Liver (tissue), 9 donors: ENCODE measurements around the gene IQGAP2. TPM values are rescaled to one million over a fixed set of nuclear protein-coding genes. Genes with fewer than 3 reads are reported as not detected.

Experiments
- DNase-seq: peaks from one replicate; pipeline ENCODE4 v3.0.0-alpha.2; 2017; ENCODE audit warnings: low spot score
- H3K27ac ChIP-seq, 2 donors: one replicate each; pipeline ENCODE4 v1.7.0; 2013; ENCODE audit warnings: inconsistent platforms in 2 of 2, low read length in 2 of 2, control low read depth in 1 of 2, low read depth in 1 of 2, mild to moderate bottlenecking in 1 of 2
- H3K27me3 ChIP-seq, 4 donors: one replicate each; pipeline versions ENCODE4 v1.6.1 to v1.7.0; 2013; ENCODE audit warnings: low read length in 3 of 4, inconsistent platforms in 1 of 4, mild to moderate bottlenecking in 1 of 4, moderate library complexity in 1 of 4; ENCODE audit not compliant: control insufficient read depth in 4 of 4, insufficient read depth in 4 of 4
- H3K36me3 ChIP-seq, 4 donors: one replicate each; pipeline versions ENCODE4 v1.6.1 to v1.7.0; 2013; ENCODE audit warnings: low read length in 3 of 4, mild to moderate bottlenecking in 3 of 4, low read depth in 1 of 4, moderate library complexity in 1 of 4; ENCODE audit not compliant: control insufficient read depth in 4 of 4, insufficient read depth in 3 of 4
- H3K4me1 ChIP-seq, 4 donors: one replicate each; pipeline versions ENCODE4 v1.6.1 to v1.7.0; 2013; ENCODE audit warnings: low read length in 3 of 4, mild to moderate bottlenecking in 3 of 4, moderate library complexity in 1 of 4; ENCODE audit not compliant: control insufficient read depth in 4 of 4, insufficient read depth in 4 of 4
- H3K4me3 ChIP-seq, 3 donors: one replicate each; pipeline versions ENCODE4 v1.6.1 to v1.7.0; 2013; ENCODE audit warnings: low read length in 3 of 3, control low read depth in 1 of 3, low read depth in 1 of 3, mild to moderate bottlenecking in 1 of 3
- H3K9ac ChIP-seq, 2 donors: one replicate each; pipeline ENCODE4 v1.7.0; 2013; ENCODE audit warnings: low read length in 2 of 2, mild to moderate bottlenecking in 2 of 2, moderate library complexity in 2 of 2, control low read depth in 1 of 2, low read depth in 1 of 2
- H3K9me3 ChIP-seq, 4 donors: one replicate each; pipeline versions ENCODE4 v1.6.1 to v1.7.0; 2013; ENCODE audit warnings: low read length in 3 of 4; ENCODE audit not compliant: control insufficient read depth in 4 of 4
- EGR1 ChIP-seq, 2 donors: IDR thresholded peaks; 2 replicates each; pipeline ENCODE4 v1.6.1; 2016 to 2018; ENCODE audit warnings: antibody characterized with exemption in 2 of 2, low read depth in 2 of 2
- FOXA1 ChIP-seq: IDR thresholded peaks from 2 replicates; pipeline ENCODE4 v1.6.1; 2016; ENCODE audit warnings: antibody characterized with exemption
- FOXA2 ChIP-seq: IDR thresholded peaks from 2 replicates; pipeline ENCODE4 v1.6.1; 2016; ENCODE audit warnings: antibody characterized with exemption
- GABPA ChIP-seq, 2 donors: IDR thresholded peaks in 1 of 2; conservative IDR thresholded peaks in 1 of 2; 2 replicates each; pipeline ENCODE4 v1.6.1; 2016; ENCODE audit warnings: antibody characterized with exemption in 2 of 2, mild to moderate bottlenecking in 1 of 2, moderate library complexity in 1 of 2
- HNF4A ChIP-seq, 2 donors: conservative IDR thresholded peaks; 2 replicates each; pipeline ENCODE4 v1.6.1; 2016; ENCODE audit warnings: antibody characterized with exemption in 2 of 2, mild to moderate bottlenecking in 2 of 2
- HNF4G ChIP-seq: IDR thresholded peaks from 2 replicates; pipeline ENCODE4 v1.6.1; 2016; ENCODE audit warnings: antibody characterized with exemption
- JUND ChIP-seq, 2 donors: IDR thresholded peaks; 2 replicates each; pipeline ENCODE4 v1.6.1; 2016; ENCODE audit warnings: antibody characterized with exemption in 2 of 2
- MAX ChIP-seq: IDR thresholded peaks from 2 replicates; pipeline ENCODE4 v1.6.1; 2016; ENCODE audit warnings: antibody characterized with exemption
- NR2F2 ChIP-seq: IDR thresholded peaks from 2 replicates; pipeline ENCODE4 v1.6.1; 2016; ENCODE audit warnings: antibody characterized with exemption
- RAD21 ChIP-seq, 2 donors: IDR thresholded peaks; 2 replicates each; pipeline ENCODE4 v1.6.1; 2016; ENCODE audit warnings: antibody characterized with exemption in 2 of 2, mild to moderate bottlenecking in 2 of 2
- REST ChIP-seq: IDR thresholded peaks from 2 replicates; pipeline ENCODE4 v1.6.1; 2016; ENCODE audit warnings: antibody characterized with exemption, mild to moderate bottlenecking
- RXRA ChIP-seq, 2 donors: IDR thresholded peaks; 2 replicates each; pipeline ENCODE4 v1.6.1; 2017 to 2018; ENCODE audit warnings: antibody characterized with exemption in 2 of 2, mild to moderate bottlenecking in 1 of 2
- SP1 ChIP-seq: IDR thresholded peaks from 2 replicates; pipeline ENCODE4 v1.6.1; 2018; ENCODE audit warnings: antibody characterized with exemption, mild to moderate bottlenecking
- TAF1 ChIP-seq: conservative IDR thresholded peaks from 2 replicates; pipeline ENCODE4 v1.6.1; 2016; ENCODE audit warnings: antibody characterized with exemption, mild to moderate bottlenecking
- YY1 ChIP-seq: IDR thresholded peaks from 2 replicates; pipeline ENCODE4 v1.6.1; 2016; ENCODE audit warnings: antibody characterized with exemption, mild to moderate bottlenecking
- WGBS: extraction: QIAGEN DNeasy Blood & Tissue Kit; methylation state at CpG from one replicate; pipeline ENCODE4 v1.1.7; 2013; 5-methylcytosine and 5-hydroxymethylcytosine counted together
- polyA plus RNA-seq, 2 donors: library from polyadenylated mRNA; stranded (reverse) in 1 of 2; unstranded in 1 of 2; fragments of 200-250 nt in 1 of 2; fragments of >200 nt in 1 of 2; fragmentation: Nextera tagmentation in 1 of 2; extraction: Ambion mirVana in 1 of 2; gene quantifications; one replicate each; pipeline versions ENCODE4 v1.2.1 to v1.2.3, GENCODE V29; 2013 to 2015
- total RNA-seq, 2 donors: library from RNA; depleted of rRNA; stranded (reverse); fragments of >200 nt; gene quantifications; one replicate each; pipeline ENCODE4 v1.2.3, GENCODE V29; 2014
- TF ChIP-seq, protein P1 (sequence below): IDR thresholded peaks from 2 replicates; pipeline ENCODE4 v1.6.1; 2016; ENCODE audit warnings: antibody characterized with exemption
- TF ChIP-seq, protein P2 (sequence below): IDR thresholded peaks from 2 replicates; pipeline ENCODE4 v1.6.1; 2016; ENCODE audit warnings: antibody characterized with exemption
- TF ChIP-seq, protein P3 (sequence below): fragments of 150-350 bp; IDR thresholded peaks from 2 replicates; pipeline ENCODE4 v1.5.1; 2017; ENCODE audit warnings: improper control_type of control experiment, low read depth, low read length; ENCODE audit not compliant: missing input control
- donor health status: healthy.
- donor health status: healthy.
- donor health status: healthy.
- donor health status: healthy.
- donor health status: healthy.

IQGAP2 gene
- total and polyA plus RNA-seq, 4 donors = 41.5 to 205 (median 102) TPM

GRCh38 chr5:76468635-76469425 is 65.7 kb downstream of the IQGAP2 start:
- no peak overlapping the region for H3K27ac ChIP-seq
- H3K4me1 ChIP-seq = peaks cover 6 to 44% (median 34%) of the 10 kb centered on the region in 4 donors
- H3K4me3 ChIP-seq = no peak overlapping the region
- 78% methylated on average over 12 of the region's 12 CpGs for WGBS
- no peak overlapping the region for H3K9ac ChIP-seq
- no peaks in the 10 kb centered on the region for H3K9me3 ChIP-seq
- TF ChIP-seq SP1 = no peak
- TF ChIP-seq TAF1 = no peak
- TF ChIP-seq HNF4A (conservative IDR thresholded peaks at IDR 0.05) = no peak
- no peak for TF ChIP-seq FOXA2
- no peak for TF ChIP-seq RXRA (IDR thresholded peaks at IDR 0.05)
- no peak for TF ChIP-seq HNF4G
- TF ChIP-seq GABPA (IDR thresholded peaks at IDR 0.05 in 1 of 2, conservative IDR thresholded peaks at IDR 0.05 in 1 of 2) = no peak
- TF ChIP-seq NR2F2 = no peak
- TF ChIP-seq YY1 = no peak
- no peak for TF ChIP-seq MAX
- TF ChIP-seq FOXA1 = no peak
- TF ChIP-seq, protein P1, sequence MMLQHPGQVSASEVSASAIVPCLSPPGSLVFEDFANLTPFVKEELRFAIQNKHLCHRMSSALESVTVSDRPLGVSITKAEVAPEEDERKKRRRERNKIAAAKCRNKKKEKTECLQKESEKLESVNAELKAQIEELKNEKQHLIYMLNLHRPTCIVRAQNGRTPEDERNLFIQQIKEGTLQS = no peak
- TF ChIP-seq, protein P2, sequence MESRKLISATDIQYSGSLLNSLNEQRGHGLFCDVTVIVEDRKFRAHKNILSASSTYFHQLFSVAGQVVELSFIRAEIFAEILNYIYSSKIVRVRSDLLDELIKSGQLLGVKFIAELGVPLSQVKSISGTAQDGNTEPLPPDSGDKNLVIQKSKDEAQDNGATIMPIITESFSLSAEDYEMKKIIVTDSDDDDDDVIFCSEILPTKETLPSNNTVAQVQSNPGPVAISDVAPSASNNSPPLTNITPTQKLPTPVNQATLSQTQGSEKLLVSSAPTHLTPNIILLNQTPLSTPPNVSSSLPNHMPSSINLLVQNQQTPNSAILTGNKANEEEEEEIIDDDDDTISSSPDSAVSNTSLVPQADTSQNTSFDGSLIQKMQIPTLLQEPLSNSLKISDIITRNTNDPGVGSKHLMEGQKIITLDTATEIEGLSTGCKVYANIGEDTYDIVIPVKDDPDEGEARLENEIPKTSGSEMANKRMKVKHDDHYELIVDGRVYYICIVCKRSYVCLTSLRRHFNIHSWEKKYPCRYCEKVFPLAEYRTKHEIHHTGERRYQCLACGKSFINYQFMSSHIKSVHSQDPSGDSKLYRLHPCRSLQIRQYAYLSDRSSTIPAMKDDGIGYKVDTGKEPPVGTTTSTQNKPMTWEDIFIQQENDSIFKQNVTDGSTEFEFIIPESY = no peak
- TF ChIP-seq RAD21 (IDR thresholded peaks at IDR 0.05) = no peak
- TF ChIP-seq EGR1 (IDR thresholded peaks at IDR 0.05; ENCODE audit: low read depth in 2 of 2) = no peak
- no peak for TF ChIP-seq REST
- TF ChIP-seq JUND (IDR thresholded peaks at IDR 0.05) = no peak
- TF ChIP-seq, protein P3, sequence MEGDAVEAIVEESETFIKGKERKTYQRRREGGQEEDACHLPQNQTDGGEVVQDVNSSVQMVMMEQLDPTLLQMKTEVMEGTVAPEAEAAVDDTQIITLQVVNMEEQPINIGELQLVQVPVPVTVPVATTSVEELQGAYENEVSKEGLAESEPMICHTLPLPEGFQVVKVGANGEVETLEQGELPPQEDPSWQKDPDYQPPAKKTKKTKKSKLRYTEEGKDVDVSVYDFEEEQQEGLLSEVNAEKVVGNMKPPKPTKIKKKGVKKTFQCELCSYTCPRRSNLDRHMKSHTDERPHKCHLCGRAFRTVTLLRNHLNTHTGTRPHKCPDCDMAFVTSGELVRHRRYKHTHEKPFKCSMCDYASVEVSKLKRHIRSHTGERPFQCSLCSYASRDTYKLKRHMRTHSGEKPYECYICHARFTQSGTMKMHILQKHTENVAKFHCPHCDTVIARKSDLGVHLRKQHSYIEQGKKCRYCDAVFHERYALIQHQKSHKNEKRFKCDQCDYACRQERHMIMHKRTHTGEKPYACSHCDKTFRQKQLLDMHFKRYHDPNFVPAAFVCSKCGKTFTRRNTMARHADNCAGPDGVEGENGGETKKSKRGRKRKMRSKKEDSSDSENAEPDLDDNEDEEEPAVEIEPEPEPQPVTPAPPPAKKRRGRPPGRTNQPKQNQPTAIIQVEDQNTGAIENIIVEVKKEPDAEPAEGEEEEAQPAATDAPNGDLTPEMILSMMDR = no peak
- DNase-seq = no peak
- no peaks in the 10 kb centered on the region for H3K27me3 ChIP-seq
- no peaks in the 10 kb centered on the region for H3K36me3 ChIP-seq
